Measurements from ENCODE around the gene MSL3B.
"Not testable (repeated sequence)": the region's sequence is repeated elsewhere in the genome, so short reads cannot be mapped to it uniquely, and the experiment has no call there.

The MSL3B gene

DNA sequence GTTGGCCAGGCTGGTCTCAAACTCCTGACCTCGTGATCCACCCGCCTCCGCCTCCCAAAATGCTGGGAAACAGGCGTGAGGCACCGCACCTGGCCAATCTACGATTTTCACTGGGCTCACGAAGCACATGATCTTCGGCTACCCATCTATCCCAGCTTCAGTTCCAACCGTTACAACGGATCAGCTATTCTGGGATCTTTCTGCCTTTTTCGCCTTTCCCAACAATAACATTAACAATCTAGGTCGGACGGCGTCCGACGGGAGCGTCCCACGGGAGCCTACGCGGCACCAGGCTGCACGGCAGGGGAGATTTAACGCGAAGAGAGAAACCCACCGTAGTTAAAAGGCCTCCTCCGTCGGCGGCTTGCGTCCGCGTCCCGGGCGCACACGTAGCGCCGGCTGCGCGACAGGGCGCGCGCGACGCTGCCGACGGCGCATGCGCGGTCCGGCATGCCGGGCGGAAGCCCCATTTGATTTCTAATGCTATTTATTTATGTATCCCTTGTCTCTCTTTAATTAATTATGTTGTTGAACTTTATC lies at the start of gene MSL3B:
MSL3B (minus strand) TSS at position 394 of the 540 bp plus-strand sequence.
- peak; percentile 12 for DNase-seq

DNA sequence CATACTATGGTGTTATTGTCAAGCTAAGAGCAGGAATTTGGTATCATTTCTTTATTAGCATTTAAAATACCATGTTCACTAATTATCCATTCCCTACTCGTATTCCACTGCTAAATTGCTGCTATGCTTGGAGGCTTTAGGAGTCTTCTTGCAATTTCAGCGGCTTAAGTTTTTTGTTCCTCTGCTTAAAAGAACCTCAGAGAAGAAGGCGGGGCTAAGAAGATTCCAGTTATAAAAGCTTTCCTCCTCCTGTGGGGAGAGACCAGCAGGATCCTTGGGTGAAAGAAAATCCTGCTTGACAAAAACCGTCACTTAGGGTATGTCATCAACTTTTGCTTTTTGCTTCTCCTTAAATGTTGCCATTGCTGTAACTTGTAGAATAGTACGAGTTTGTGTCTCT lies 48.9 kb upstream of the MSL3B start, which contains the start of gene TRPM8:
TRPM8 (plus strand) TSS at position 258 of the 400 bp plus-strand sequence. CDS start 9,165 bp downstream, outside the sequence.
- DNase-seq = no peak

DNA sequence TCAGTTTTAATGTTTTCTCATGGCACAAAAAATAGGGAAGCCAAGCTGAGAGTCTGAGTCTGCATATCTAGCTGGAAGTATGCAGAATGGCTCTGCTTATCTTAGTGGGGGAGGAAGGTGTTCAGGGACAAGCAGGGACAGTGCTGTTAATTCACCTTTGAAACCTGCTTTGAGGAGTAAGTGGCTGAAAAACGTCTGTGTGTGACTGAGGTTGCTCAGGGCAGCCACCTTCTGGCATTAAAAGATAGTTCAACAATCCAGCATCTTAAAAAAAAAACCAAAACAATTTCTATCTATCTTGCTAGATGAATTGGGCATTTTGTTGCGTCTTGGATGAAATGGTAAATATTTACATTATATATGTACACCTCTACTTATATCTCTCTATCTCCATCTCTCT lies 46.9 kb upstream of the MSL3B start:
- no peak for DNase-seq

DNA sequence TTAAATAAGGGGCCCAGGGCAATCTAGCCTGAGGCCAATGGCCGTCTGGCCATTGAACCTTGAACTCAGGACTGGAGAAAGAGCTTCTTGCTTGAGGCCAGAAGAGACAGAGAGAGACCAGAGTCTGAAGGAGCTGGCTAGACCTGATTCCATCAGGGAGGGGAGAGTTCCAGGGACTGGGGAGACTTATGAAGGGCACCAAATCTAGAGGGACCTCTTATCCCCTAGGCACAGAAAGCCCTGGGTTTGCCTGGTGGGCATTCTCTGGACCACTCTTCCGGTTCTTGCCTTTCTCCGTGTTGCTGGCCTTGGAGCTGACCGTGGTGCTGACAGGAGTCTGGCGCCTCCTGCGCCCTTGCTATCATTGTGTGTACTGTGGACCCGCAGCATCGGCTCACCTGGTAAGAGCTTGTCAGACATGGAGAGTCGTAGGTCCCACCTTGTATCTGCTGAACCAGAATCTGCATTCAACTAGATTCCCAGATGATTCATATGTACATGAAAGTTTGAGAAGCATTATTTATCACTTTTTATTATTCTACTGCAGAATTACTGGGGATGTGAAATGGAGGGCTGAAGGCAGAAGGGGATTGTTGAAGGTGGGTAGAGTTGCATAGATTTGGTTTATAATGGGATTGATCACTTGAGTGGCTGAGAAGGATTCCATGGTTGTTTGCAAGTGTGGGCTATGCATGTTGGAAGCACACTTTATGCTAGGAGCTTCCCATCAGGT lies 44.7 kb upstream of the MSL3B start:
- DNase-seq = no peak

DNA sequence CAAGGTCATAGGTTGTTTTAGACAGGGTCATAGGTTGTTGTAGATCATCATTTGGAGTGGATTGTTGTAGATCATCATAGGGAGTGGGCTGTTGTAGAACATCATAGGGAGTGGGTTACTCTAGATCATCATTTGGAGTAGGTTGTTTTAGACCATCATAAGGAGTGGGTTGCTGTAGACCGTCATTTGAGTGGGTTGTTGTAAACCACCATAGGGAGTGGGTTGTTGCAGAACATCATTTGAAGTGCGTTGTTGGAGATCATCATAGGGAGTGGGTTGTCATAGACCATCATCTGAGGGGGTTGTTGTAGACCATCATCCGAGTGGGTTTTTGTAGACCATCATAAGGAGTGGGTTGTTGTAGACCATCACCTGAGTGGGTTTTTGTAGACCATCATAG lies 39.4 kb upstream of the MSL3B start:
- DNase-seq = no peak

DNA sequence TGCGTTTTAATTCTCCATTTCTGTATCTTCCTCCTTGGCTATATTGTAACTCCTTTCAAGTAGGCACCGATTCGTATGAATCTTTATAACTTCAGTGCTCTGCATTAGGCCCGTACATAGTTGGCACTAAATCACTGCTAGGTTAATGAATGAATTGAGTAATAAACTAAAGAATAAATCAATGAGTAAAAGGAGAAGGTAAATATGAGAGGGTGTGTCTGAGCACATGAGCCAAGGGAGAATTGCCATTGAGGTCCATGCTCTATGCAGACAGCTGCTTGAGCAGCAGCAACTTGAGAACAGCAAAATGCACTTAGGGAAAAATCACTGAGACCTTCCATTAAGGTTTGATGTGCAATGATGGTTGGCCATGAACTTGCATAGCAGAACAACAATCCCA lies 37.8 kb upstream of the MSL3B start:
- no peak for DNase-seq

DNA sequence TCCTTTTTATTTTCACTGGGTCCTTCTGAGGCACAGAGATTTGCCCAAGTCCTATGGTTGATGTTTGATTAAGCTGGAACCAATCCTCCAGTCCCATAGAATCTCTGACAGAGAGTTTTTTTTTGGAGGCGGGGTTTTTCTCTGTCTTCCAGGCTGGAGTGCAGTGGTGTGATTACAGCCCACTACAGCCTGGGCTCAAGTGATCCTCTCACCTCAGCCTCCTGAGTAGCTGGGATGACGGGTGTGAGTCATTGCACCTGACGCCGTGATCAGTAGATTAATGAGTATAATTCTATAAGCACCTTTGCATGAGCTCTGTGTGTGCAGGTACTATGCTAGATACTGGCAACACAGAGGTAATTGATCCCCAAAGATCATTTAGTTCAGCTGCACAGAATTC lies 33.7 kb upstream of the MSL3B start:
- DNase-seq = no peak

DNA sequence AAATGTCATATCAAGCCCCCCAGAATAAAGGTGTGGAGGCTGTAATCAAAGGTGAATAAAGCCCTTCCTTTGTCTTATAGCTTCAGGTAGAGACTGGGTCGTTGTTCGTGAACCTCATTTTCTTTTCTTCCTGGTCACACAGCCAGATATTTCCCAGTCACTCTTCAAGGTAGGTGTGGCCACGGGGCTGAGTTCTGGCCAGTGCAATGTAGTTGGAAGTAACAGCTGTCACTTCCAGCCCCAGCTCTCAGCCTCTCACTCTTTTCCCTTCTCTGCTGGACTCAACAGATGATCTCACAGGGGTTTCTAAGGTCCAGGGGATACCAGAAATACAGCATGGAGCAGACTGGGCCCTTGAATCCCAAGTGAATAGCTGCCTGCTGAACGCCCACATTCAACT lies 33.2 kb upstream of the MSL3B start:
- DNase-seq = no peak

DNA sequence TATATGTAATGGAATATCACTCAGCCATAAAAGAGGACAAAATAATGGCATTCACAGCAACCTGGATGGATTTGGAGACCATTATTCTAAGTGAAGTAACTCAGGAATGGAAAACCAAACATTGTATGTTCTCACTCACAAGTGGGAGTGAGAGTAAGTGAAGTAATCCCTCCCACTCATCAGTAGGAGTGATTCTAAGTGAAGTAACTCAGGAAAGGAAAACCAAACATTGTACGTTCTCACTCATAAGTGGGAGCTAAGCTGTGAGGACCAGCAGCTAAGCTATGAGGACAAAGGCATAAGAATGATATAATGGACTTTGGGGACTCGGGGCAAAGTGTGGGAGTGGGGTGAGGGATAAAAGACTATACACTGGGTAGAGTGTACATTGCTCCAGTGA lies 28.1 kb upstream of the MSL3B start:
- DNase-seq = not testable (repeated sequence)

DNA sequence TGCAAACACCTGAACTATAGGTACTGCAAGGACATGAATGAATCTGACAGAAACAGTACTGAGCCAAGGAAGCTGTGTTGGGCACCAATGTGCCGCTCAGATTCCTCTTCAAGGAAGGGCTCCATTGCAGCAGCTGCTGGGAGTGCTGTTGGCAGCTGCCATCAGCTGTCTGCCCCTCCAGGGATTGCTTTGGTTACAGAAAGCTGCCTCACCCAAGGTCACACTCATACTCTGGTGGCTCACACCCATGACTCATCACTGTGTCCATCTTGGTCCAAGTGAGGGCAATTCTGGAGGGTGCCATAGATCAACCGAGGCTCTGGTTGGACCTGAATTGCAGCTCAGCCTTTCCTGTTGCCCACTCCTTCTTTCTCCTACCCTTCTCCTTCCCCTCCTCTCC lies 24.6 kb upstream of the MSL3B start:
- no peak for DNase-seq

DNA sequence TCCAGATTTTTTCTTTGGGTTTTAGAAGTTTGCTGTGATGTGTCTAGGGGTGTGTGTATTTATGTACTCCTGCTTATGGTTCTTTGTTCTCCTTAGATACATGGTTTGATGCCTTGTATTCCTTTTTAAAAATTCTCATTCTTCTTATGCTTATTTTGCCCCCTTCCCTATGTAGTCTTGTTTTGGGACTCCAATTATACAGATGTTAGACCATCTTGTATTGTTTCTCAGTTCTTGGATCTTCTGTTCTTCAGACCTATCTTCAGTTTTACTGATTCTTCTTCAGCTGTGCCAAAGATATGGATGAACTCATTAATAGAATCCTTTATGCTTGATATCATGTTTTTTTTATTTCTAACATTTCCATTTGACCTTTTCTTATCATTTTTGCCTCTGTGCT lies 14.2 kb upstream of the MSL3B start:
- DNase-seq = no peak

DNA sequence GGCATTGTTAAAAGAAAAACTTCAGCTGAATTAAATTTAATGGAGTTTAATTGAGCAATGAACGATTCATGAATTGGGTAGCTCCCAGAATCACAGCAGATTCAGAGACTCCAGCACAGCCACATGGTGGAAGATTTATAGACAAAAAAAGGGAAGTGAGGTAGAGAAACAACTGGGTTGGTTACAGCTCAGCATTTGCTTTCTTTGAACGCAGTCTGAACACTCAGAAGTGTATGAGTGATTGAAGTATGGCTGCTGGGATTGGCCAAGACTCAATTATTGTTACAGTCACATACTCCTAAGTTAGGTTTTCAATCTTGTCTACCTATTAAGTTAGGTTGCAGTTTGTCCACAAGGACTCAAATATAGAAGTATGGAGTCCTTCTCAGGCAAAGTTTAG lies 3.9 kb upstream of the MSL3B start:
- not testable (repeated sequence) for DNase-seq

DNA sequence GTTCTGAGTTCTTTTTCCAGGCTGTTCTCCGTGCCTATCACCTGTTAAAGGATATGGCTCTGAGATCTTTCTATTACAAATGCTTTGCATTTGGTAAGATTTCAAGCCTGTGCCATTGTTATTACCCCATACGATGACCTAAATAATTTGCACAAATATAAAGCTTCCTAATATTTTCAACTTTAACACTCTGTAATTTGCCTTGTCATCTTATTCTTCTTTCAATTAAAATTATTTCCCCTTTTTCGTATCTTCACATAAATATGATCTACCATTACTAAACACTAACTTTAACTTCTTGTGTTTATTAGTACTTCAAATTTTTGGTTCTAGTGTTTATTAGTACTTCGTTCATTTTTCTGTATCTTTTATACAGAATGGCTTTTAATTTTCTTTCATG lies 3.2 kb upstream of the MSL3B start:
- DNase-seq = no peak

DNA sequence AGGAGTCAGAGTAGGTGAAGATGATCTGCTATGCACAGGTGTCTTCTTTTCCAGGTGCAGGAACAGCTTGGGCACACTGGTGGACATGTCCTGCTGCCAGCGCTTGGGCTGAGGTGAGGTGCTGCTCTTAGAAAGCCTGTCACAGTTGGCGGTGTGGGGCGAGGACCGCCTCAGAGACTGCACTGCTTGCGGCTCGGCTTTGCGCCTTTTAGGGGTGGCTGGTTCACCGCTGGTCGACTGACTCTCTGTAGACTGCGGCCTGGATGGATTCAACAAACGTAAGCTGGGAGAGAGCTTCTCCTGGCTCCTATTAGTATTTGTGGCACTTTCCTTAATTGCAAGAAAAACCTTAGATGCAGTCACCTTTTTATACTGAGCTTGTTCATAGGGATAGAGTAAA lies 1.7 kb downstream of the MSL3B start:
- no peak for DNase-seq

DNA sequence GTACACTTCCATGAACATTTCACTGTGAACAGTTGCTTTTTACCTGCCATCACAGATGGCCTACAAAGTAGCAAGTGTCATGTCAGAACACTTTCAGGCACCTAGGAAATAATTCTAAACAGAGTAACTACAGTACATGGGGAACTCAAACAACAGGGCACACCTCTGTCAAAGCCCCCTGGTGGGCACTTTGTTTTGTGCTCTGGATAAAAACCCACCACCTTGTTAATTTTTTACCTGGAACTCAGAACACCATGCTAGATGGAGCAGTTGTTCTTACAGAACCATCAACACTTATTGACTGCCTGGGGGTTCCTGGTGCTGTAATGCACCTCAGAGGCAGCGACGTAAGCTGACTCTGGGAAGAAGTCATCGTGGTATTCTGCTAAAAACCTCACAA lies 2.3 kb downstream of the MSL3B start:
- DNase-seq = no peak

DNA sequence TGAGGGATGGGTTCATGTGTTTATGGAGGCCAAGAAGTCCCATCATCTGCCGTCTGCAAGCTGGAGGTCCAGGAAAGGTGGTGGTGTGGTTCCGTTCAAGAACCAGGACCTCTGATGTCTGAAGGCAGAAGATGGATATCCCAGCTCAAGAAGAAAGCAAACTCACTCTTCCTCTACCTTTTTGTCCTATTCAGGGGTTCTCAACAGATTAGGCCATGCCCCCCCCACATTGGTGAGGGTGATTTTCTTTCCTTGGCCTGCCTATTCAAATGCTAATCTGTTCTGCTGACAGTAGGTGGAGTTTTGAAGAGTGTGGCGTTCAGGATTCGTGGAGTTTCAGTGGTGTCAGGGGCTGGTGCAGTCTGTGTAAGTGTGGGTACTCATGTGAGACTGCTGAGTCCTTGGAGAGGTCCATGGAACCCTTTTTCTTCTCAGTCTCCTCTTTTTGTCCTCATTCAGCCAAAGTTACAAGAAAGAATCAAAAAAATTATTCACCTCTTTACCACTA lies 5.9 kb downstream of the MSL3B start:
- DNase-seq = no peak

DNA sequence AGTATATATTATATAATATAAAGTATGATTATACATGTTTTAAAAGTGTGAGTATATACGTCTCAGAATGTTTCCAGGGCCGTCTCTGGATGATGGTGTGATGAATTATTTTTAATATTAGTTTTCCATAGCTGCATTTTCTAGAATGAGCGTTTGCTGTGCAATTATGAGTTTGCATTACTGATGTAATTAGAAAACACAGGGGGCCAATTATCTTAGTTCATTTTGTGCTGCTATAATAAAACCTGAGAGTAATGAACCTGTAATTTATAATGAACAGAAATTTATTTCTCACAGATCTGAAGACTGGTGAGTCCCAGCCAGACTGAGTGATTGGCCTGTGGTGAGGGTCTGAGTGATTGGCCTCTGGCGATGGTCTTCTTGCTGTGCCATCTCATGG lies 9.9 kb downstream of the MSL3B start:
- DNase-seq = no peak

DNA sequence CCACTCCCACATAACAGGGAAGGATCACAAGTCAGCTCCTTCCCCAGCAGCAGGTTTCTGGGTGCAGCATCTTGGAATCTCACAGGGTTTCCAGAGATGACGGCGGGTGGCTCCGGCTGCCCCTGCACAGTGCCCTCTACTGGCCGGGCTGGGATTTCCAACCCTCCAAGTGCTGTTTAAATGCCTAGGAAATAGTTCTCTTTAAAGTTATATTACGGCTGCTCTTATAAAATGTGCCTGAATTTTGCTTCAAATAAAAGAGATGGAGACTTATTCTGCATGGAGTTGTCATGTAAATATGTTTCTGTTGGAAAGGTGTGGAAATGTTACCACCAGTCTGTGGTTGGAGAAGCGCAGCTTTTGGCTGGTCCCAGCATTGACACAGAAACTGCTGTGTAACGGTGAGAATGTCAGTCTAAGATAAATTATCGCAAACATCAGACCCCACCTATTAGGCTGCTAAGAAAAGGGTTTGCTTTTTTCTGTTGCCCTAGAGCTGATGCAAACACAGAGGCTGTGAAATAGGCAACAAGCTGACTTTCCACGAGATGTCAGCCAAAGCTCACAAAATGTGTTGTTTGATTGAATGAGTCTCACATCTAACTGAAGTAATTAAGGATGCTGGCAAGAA lies 10.6 kb downstream of the MSL3B start:
- DNase-seq = no peak

DNA sequence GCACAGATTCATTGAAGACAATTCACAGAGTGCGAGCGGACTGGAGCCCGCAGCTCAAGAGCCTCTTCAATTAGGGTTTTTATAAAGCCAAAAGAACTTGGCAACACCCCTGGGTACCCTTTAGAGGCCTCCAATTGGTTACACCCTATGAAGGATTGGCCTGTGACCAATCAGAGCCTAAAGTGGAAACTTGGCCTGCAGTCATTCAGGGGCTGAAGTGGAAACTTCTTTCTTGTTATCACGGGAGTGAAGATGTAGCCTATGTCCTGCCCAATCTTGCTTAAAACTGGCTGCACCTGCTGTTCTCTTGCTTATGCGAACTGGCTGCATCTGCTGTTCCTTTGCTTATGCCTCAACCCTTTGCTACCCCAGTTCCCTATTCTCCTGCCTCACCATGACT lies 12.0 kb downstream of the MSL3B start:
- no peak for DNase-seq

DNA sequence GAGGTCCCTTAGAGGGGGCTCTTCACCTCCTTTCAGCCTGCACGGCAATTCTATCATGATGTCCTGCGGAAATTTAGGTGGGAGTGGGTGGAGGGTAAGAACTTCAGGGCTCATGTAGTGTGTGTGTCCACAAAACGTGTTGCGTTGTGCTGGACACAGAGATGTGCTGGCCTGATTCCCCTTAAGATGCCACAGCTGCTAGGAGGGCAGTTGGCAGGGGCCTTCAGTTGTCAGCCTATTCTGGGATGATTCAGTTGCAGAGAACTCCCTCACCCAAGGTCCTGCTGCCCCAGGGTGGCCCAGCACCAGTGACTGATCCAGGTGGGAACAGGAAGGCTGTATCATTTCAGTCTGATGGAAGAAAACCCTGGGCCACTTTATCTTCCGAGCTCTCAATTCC lies 12.8 kb downstream of the MSL3B start:
- no peak for DNase-seq

DNA sequence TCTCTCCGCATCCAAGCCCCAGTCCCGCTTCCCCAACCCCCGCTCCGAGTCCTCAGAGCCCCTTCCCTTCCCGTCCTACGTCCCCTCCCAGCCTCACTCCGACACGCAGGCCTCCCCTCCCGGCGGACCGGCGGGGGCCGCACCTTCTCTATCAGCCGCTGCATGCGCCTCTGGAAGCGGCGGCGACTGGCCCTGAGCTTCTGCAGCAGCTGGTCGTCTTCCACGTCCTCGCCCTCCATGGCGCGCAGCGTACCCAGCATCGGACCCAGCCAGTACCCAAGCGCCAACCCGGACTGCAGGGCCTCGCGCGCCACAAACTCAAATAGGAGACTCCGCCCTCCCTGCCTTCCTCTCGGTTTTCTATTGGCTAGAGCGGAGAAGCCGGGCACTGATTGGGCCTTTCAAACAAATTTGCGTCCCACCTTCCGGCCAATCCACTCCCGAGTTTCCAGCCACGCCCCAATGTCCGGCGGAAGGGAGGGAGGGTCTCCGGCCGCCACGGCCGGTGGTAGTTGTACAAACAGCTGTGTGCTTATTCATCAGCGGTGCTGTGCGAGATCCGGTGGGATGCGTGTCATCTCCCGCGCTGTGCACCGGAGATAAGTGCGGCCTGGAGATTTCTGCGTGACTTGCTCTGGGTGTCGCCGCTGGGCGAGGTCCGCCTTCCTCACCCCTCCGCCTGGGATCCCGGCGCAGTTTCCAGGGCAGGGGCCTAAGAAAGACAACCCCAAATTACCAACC lies 13.8 kb downstream of the MSL3B start, which contains the start of gene HJURP:
HJURP (minus strand) TSS at position 295 of the 741 bp plus-strand sequence; CDS start at position 260, 35 bp downstream.
- DNase-seq = peak; percentile 87

DNA sequence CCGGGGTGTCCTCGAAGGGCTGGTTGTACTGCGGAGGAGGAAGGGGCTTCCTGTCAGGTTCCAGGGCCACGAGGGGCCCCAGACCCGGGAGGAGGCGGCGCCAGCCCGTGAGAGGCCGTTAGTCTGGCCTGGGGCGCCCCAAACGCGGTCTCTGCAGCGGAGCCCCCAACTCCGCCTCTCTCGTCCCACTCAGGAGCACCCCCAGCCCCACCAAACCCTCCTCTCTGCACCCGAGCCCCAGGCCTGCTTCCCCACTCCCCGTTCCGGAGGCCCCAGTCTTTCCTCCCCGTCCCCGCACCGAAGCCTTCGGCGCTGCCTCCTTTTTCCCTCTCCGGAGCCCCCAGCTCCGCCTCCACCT lies 14.3 kb downstream of the MSL3B start:
- DNase-seq = no peak

DNA sequence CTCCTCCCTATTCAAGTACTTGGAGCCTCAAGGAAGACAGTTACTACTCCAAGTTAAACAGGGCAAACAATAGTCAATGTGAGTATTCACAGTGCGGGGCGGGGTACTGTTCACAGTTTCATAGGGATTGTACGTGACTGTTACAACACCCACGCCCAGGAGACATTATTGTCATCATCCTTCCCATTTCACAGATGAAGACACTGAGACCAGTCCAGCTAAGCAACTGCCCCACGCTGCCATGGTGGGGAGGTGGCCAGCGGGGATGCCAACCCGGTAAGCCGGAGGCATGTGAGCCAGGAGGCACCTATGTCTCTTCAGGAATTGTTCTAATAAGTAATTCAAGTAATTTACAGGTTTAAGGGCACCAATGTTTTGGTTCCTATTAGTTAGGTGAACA lies 14.8 kb downstream of the MSL3B start:
- DNase-seq = no peak

DNA sequence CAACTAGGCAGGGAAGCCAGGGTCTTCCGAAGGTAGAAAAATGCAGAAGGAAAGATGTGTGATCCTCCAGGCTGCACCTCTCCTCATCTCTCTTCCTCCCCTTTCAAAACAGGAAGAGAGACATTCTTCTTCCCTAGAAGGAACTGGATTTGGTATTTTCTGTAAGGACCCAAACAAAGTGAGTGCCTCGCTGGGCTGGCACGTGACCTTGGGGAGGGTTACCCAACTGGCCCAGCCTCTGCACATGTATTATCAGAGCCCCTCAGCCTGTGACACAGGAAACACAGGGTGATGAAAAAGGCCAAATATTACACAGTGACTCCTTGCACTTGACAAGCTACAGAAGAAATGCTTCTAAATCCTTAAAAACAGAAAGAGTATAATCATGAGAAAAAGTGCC lies 16.1 kb downstream of the MSL3B start:
- DNase-seq = no peak
